22Rv1 (cell line): Measurements from ENCODE around the gene OR1M1.

Experiments used
- ZFX ChIP-seq: fragments of 450-650 bp; IDR thresholded peaks from 2 replicates; pipeline ENCODE4 v1.6.1; 2017; ENCODE audit warnings: antibody characterized with exemption, borderline replicate concordance
- TF ChIP-seq, protein P1 (sequence below): fragments of 450-650 bp; IDR thresholded peaks from 2 replicates; pipeline ENCODE4 v1.5.1; 2017; ENCODE audit warnings: mild to moderate bottlenecking

DNA sequence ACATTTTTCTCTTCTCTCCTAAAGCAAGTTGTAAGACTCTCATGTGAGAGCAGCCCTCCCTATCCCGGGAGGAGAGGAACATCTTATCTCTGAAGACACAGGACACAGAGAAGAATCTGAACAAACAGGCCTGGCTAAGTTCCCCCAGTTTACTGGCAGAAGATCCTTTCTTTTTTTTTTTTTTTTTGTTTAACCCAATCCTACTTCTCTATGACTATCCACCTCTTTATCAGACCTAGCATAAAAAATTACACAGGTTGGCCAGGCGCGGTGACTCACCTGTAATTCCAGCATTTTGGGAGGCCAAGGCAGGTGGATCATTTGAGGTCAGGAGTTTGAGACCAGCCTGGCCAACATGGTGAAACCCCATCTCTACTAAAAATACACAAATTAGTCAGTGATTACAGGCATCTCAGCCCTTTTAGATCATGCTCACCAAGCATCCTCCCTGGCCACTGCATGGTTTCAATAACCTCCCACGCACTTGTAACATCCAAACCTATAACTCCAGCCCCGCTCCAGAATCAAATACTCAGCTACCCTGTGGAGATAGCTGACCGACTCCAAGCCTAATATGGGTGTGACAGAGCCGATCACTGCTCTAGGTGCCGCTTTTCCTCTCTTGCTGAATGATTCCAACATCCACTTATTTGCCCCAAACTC, 49.3 kb upstream of the OR1M1 start:
- TF ChIP-seq, protein P1, sequence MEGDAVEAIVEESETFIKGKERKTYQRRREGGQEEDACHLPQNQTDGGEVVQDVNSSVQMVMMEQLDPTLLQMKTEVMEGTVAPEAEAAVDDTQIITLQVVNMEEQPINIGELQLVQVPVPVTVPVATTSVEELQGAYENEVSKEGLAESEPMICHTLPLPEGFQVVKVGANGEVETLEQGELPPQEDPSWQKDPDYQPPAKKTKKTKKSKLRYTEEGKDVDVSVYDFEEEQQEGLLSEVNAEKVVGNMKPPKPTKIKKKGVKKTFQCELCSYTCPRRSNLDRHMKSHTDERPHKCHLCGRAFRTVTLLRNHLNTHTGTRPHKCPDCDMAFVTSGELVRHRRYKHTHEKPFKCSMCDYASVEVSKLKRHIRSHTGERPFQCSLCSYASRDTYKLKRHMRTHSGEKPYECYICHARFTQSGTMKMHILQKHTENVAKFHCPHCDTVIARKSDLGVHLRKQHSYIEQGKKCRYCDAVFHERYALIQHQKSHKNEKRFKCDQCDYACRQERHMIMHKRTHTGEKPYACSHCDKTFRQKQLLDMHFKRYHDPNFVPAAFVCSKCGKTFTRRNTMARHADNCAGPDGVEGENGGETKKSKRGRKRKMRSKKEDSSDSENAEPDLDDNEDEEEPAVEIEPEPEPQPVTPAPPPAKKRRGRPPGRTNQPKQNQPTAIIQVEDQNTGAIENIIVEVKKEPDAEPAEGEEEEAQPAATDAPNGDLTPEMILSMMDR: no peak
- no peak for TF ChIP-seq ZFX
